HG03139 (cell line): ENCODE data around the gene SLC17A9.

Source experiments
- ATAC-seq: cut with Tn5 transposase; IDR thresholded peaks from one replicate; pipeline ENCODE4 v1.9.1; 2021; ENCODE audit not compliant: unreplicated experiment

SLC17A9 gene

GRCh38 chr20:62952373-62952967 lies at the start of gene SLC17A9:
TSS of gene SLC17A9 (plus strand) at chr20:62952709. CDS start at chr20:62952831, 122 bp downstream.
- ATAC-seq = peak; percentile 31

- no peak for ATAC-seq
Measured at GRCh38 chr20:62902926-62903615, 49.4 kb upstream of the SLC17A9 start.

GRCh38 chr20:62905536-62906117 lies 46.9 kb upstream of the SLC17A9 start:
- ATAC-seq = no peak

GRCh38 chr20:62906209-62906608 lies 46.3 kb upstream of the SLC17A9 start:
- no peak for ATAC-seq

- no peak for ATAC-seq
Measured at GRCh38 chr20:62906647-62907375, 45.7 kb upstream of the SLC17A9 start.

GRCh38 chr20:62907384-62908317 lies 44.9 kb upstream of the SLC17A9 start:
- no peak for ATAC-seq

GRCh38 chr20:62908971-62909791 lies 43.3 kb upstream of the SLC17A9 start:
- ATAC-seq = no peak

- no peak for ATAC-seq
Measured at GRCh38 chr20:62910217-62910766, 42.2 kb upstream of the SLC17A9 start.

- ATAC-seq = no peak
Measured at GRCh38 chr20:62910777-62911497, 41.6 kb upstream of the SLC17A9 start.

- no peak for ATAC-seq
Measured at GRCh38 chr20:62911701-62912280, 40.7 kb upstream of the SLC17A9 start.

GRCh38 chr20:62913043-62913630 lies 39.4 kb upstream of the SLC17A9 start:
- ATAC-seq = no peak

GRCh38 chr20:62914436-62914835 lies 38.1 kb upstream of the SLC17A9 start:
- no peak for ATAC-seq

GRCh38 chr20:62914970-62915457 lies 37.5 kb upstream of the SLC17A9 start:
- no peak for ATAC-seq

- no peak for ATAC-seq
Measured at GRCh38 chr20:62916703-62917476, 35.6 kb upstream of the SLC17A9 start.

GRCh38 chr20:62917720-62918119 lies 34.8 kb upstream of the SLC17A9 start:
- no peak for ATAC-seq

- no peak for ATAC-seq
Measured at GRCh38 chr20:62918147-62918546, 34.4 kb upstream of the SLC17A9 start.

GRCh38 chr20:62918831-62919230 lies 33.7 kb upstream of the SLC17A9 start:
- no peak for ATAC-seq
